Effector CD4-positive, alpha-beta T cell (primary cell): ENCODE measurements around the gene NREP. TPM values are rescaled to one million over a fixed set of nuclear protein-coding genes. Genes with fewer than 3 reads are reported as not detected.

ENCODE experiments used
- DNase-seq: peaks from one replicate; pipeline ENCODE4 v3.0.0-alpha.2; 2020
- total RNA-seq: gene quantifications from one replicate; lab custom pipeline; 2026; lab: John Stamatoyannopoulos, UW

The NREP gene
- not detected for total RNA-seq

- no peak for DNase-seq
Measured at GRCh38 chr5:111756581-111757354, at the start of gene NREP. Gene NREP, minus strand, starts transcription at chr5:111757194. Its CDS starts 1,422 bp downstream, at chr5:111755772.

GRCh38 chr5:111806753-111807152, 49.8 kb upstream of the NREP start:
- no peak for DNase-seq

- no peak for DNase-seq
Measured at GRCh38 chr5:111806156-111806555, 49.2 kb upstream of the NREP start.

- no peak for DNase-seq
Measured at GRCh38 chr5:111805071-111805470, 48.1 kb upstream of the NREP start.

- DNase-seq: no peak
Measured at GRCh38 chr5:111800351-111800750, 43.4 kb upstream of the NREP start.

- no peak for DNase-seq
Measured at GRCh38 chr5:111795142-111795541, 38.1 kb upstream of the NREP start.

- no peak for DNase-seq
Measured at GRCh38 chr5:111792471-111793058, 35.6 kb upstream of the NREP start.

GRCh38 chr5:111790295-111790694, 33.3 kb upstream of the NREP start:
- DNase-seq: no peak

GRCh38 chr5:111787006-111787405, 30.0 kb upstream of the NREP start:
- DNase-seq: no peak

GRCh38 chr5:111784491-111785181, 27.6 kb upstream of the NREP start:
- DNase-seq: no peak

- no peak for DNase-seq
Measured at GRCh38 chr5:111783537-111783936, 26.5 kb upstream of the NREP start.

- DNase-seq: no peak
Measured at GRCh38 chr5:111782216-111782615, 25.2 kb upstream of the NREP start.

- DNase-seq: no peak
Measured at GRCh38 chr5:111781200-111781599, 24.2 kb upstream of the NREP start.

- no peak for DNase-seq
Measured at GRCh38 chr5:111779922-111780292, 22.9 kb upstream of the NREP start.

- DNase-seq: no peak
Measured at GRCh38 chr5:111779260-111779921, 22.4 kb upstream of the NREP start.

GRCh38 chr5:111776913-111777781, 20.2 kb upstream of the NREP start:
- DNase-seq: no peak

GRCh38 chr5:111775224-111775623, 18.2 kb upstream of the NREP start:
- DNase-seq: no peak

- DNase-seq: no peak
Measured at GRCh38 chr5:111774525-111774924, 17.5 kb upstream of the NREP start.

GRCh38 chr5:111772456-111773122, 15.6 kb upstream of the NREP start:
- DNase-seq: no peak

GRCh38 chr5:111769541-111769940, 12.5 kb upstream of the NREP start:
- DNase-seq: no peak

- no peak for DNase-seq
Measured at GRCh38 chr5:111765613-111766571, 8.9 kb upstream of the NREP start.
